HepG2 (cell line): Measurements from ENCODE around the gene ISY1. TPM values are rescaled to one million over a fixed set of nuclear protein-coding genes. Genes with fewer than 3 reads are reported as not detected.
A peak's percentile ranks its signal among the peaks of the same experiment; 100 is the strongest.

Experiments used
- ARID5B ChIP-seq: IDR thresholded peaks from 2 replicates; pipeline ENCODE4 v1.4.0; 2020; ENCODE audit warnings: mild to moderate bottlenecking, missing genetic modification reagents
- HOXA3 ChIP-seq: sonication (generic); formaldehyde crosslinking; IDR thresholded peaks from 2 replicates; pipeline ENCODE4 v1.5.0; 2020; ENCODE audit warnings: missing genetic modification reagents
- MXI1 ChIP-seq: IDR thresholded peaks from 3 replicates; pipeline ENCODE4 v1.6.1; 2012; ENCODE audit warnings: low read depth, low read length, inconsistent platforms, borderline replicate concordance
- SAP130 ChIP-seq: IDR thresholded peaks from 2 replicates; pipeline ENCODE4 v1.6.1; 2016; ENCODE audit warnings: low read depth
- SIN3A ChIP-seq: IDR thresholded peaks from 2 replicates; pipeline ENCODE4 v1.6.1; 2011; ENCODE audit warnings: low read depth, mild to moderate bottlenecking, control low read depth, low read length, borderline replicate concordance
- SRF ChIP-seq: IDR thresholded peaks from 2 replicates; pipeline ENCODE4 v1.6.1; 2011; ENCODE audit warnings: mild to moderate bottlenecking, low read depth, low read length, moderate library complexity
- TEAD2 ChIP-seq: sonication (generic); formaldehyde crosslinking; IDR thresholded peaks from 2 replicates; pipeline ENCODE4 v1.9.0; 2021; ENCODE audit warnings: missing genetic modification reagents
- TFDP1 ChIP-seq: IDR thresholded peaks from 2 replicates; pipeline ENCODE4 v1.6.1; 2016; ENCODE audit warnings: missing compliant biosample characterization, missing genetic modification reagents, borderline replicate concordance
- THAP11 ChIP-seq: IDR thresholded peaks from 2 replicates; pipeline ENCODE4 v1.6.1; 2016; ENCODE audit warnings: missing biosample characterization, missing genetic modification reagents
- ZFX ChIP-seq: sonication (generic); formaldehyde crosslinking; IDR thresholded peaks from 2 replicates; pipeline ENCODE4 v1.4.0; 2020; ENCODE audit warnings: mild to moderate bottlenecking, low read depth, missing genetic modification reagents, moderate library complexity
- ZKSCAN5 ChIP-seq: sonication (generic); formaldehyde crosslinking; IDR thresholded peaks from 2 replicates; pipeline ENCODE4 v1.5.1; 2020; ENCODE audit warnings: mild to moderate bottlenecking, missing genetic modification reagents
- ZNF205 ChIP-seq: IDR thresholded peaks from 2 replicates; pipeline ENCODE4 v1.6.1; 2018; ENCODE audit warnings: missing biosample characterization, missing genetic modification reagents
- ZNF430 ChIP-seq: sonication (generic); formaldehyde crosslinking; IDR thresholded peaks from 2 replicates; pipeline ENCODE4 v1.9.0; 2021; ENCODE audit warnings: mild to moderate bottlenecking, missing genetic modification reagents
- ZNF460 ChIP-seq: sonication (generic); formaldehyde crosslinking; IDR thresholded peaks from 2 replicates; pipeline ENCODE4 v1.5.1; 2020; ENCODE audit warnings: missing genetic modification reagents, mild to moderate bottlenecking, borderline replicate concordance
- ZNF800 ChIP-seq: sonication (generic); formaldehyde crosslinking; IDR thresholded peaks from 2 replicates; pipeline ENCODE4 v1.4.0; 2020; ENCODE audit warnings: missing genetic modification reagents
- ZNF839 ChIP-seq: sonication (generic); formaldehyde crosslinking; IDR thresholded peaks from 2 replicates; pipeline ENCODE4 v1.4.0; 2020; ENCODE audit warnings: missing genetic modification reagents, mild to moderate bottlenecking, borderline replicate concordance
- ZSCAN5A ChIP-seq: sonication (generic); formaldehyde crosslinking; IDR thresholded peaks from 2 replicates; pipeline ENCODE4 v1.8.0; 2022; ENCODE audit warnings: mild to moderate bottlenecking, missing genetic modification reagents, borderline replicate concordance
- ZSCAN9 ChIP-seq: IDR thresholded peaks from 2 replicates; pipeline ENCODE4 v1.6.1; 2016; ENCODE audit warnings: borderline replicate concordance
- polyA plus RNA-seq, 8 experiments: library from polyadenylated mRNA; depleted of rRNA in 3 of 8; stranded (reverse) in 7 of 8; unstranded in 1 of 8; fragments of >200 nt; fragmentation: Illumina TruSeq in 4 of 8; extraction: Trizol in 4 of 8; gene quantifications; 2 replicates each; pipeline versions ENCODE4 v1.2.1 to v1.2.3, GENCODE V29; 2011 to 2016; ENCODE audit warnings: low read depth in 4 of 8, missing spikeins in 1 of 8, mixed read lengths in 1 of 8; ENCODE audit not compliant: insufficient read depth in 1 of 8
- total RNA-seq, 5 experiments: library from RNA; depleted of rRNA; stranded (reverse); fragments of >200 nt; fragmentation: Illumina TruSeq; extraction: Trizol; gene quantifications; 2 replicates each; pipeline ENCODE4 v1.2.3, GENCODE V29; 2016; ENCODE audit warnings: low read depth in 1 of 5

Gene ISY1
- total and polyA plus RNA-seq, 2 of the 13 experiments (the other 11 are each of a cell fraction or from before 2014, with no cell fraction given): 21.0 to 39.1 TPM

GRCh38 chr3:129160891-129161859 lies at the start of gene ISY1 (continued):
- TF ChIP-seq TFDP1 (CRISPR knock-in tag) (peak; percentile 60; the same call in 1 of the 2 replicates), ZNF839 (CRISPR knock-in tag) (peak; percentile 37; the same call in 1 of the 2 replicates), ZNF205 (CRISPR knock-in tag) (peak; percentile 42; the same call in 1 of the 2 replicates), ZSCAN9 (CRISPR knock-in tag) (peak; percentile 36; the same call in 1 of the 2 replicates), SAP130 (CRISPR knock-in tag) (peak; percentile 89), ZSCAN5A (CRISPR knock-in tag) (peak; percentile 83; the same call in 1 of the 2 replicates), ZFX (peak; percentile 86), HOXA3 (CRISPR knock-in tag) (peak; percentile 92), ARID5B (CRISPR knock-in tag) (peak; percentile 49; the same call in 1 of the 2 replicates), ZNF430 (CRISPR knock-in tag) (peak; percentile 69; the same call in 1 of the 2 replicates), THAP11 (peak; percentile 94), ZNF460 (CRISPR knock-in tag) (no peak; the same call in 1 of the 2 replicates), MXI1 (peak; percentile 82; the same call in 1 of the 3 replicates), ZKSCAN5 (no peak), TEAD2 (no peak), SRF (peak; percentile 61; the same call in 1 of the 2 replicates), ZNF800 (CRISPR knock-in tag) (peak; percentile 60; the same call in 1 of the 2 replicates), SIN3A (peak; percentile 85)
